ENCODE results near the gene AGAP3.

The AGAP3 gene

GRCh38 chr7:151186640-151187408, 100.5 kb downstream of the AGAP3 start, which contains the start of gene ASB10:
Gene ASB10, minus strand, starts transcription at chr7:151187250. Its CDS starts 120 bp downstream, at chr7:151187130.
- DNase-seq (ENCODE audit: low read depth) = no peak

DNA sequence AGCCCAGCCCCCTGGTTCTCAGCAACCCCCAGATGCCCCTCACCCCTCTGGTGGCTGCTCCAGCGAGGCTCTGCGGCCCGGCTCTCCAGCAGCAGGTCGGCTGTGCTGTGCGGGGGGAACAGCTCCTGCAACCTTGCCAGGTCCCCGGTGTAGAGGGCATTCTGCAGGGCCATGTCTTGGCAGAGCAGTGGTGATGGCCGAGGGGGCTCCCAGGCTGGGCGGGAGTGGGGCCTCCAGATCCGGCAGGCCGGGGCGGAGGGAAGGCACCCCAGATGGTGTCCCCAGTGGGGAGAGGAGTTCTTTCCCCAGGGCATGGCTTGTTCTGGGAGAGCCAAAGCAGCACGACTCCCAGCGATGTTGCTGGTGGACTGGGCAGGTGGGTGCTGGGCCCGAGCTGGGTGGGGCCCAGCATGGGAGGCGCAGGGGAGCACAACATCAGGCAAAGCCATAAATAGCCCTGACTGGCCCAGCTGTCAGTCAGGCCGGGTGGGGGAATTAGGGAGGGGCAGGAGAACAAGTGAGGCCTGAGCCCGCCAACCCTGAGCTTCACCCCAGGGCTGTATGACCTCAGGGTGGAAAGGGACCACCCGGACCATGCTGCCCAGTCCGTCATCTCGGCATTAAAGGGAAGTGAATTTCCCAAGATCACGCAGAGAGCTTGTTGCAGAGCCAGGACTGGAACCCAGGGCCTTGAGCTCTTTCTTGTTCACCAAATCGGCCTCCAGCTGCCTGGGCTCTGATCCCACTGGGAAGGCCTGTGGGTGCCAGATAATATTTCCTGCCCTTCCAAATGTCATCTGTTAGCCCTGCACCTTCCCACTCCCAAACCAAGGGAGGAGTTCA, 101.4 kb downstream of the AGAP3 start:
- DNase-seq (ENCODE audit: low read depth) = no peak

- DNase-seq (ENCODE audit: low read depth) = no peak
These were observed 101.9 kb downstream of the AGAP3 start for GRCh38 chr7:151188252-151188542.

DNA sequence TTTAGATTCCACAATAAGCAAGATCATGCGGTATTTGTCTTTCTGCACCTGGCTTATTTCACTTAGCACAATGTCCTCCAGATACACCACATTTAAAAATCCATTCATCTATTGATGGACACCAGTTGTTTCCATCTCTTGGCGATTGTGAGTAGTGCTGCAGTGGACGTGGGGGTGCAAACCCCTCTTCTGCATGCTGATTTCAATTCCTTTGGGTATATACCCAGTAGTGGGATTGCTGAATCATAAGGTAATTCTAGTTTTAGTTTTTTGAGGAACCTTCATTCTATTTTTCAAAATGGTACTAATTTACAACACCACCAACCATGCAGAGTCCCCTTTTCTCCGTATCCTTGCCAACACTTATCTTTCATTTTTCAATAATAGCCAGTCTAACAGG, 102.8 kb downstream of the AGAP3 start:
- no peak for DNase-seq (ENCODE audit: low read depth)

GRCh38 chr7:151191544-151191943, 105.3 kb downstream of the AGAP3 start:
- DNase-seq (ENCODE audit: low read depth) = no peak

- no peak for DNase-seq (ENCODE audit: low read depth)
These were observed 105.8 kb downstream of the AGAP3 start for GRCh38 chr7:151192002-151192539.

- DNase-seq (ENCODE audit: low read depth) = no peak
These were observed 107.1 kb downstream of the AGAP3 start for GRCh38 chr7:151193203-151193978.
